ENCODE measurements around the gene BAZ2B.

Gene BAZ2B

GRCh38 chr2:159317392-159318088, 298.8 kb downstream of the BAZ2B start:
- peak; percentile 2 for DNase-seq (ENCODE audit: low read depth)

DNA sequence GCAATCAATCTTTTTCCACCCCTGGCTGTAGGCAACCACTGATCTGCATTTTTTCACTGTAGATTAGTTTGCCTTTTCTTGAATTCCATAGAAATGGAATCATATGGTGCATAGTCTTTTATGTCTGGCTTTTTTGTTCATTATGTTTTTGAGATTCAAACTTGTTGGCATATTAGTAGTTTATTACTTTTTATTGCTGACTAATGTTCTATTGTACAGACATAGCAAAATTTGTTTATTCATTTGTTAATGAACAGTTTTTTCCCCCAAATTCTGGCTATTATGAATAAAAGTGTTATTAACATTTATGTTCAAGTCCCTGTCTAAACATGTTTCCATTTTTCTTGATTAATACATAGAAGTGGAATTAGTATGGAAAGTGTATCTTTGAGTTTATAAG, 308.4 kb downstream of the BAZ2B start:
- DNase-seq (ENCODE audit: low read depth) = no peak

- no peak for DNase-seq (ENCODE audit: low read depth)
These were observed 315.8 kb downstream of the BAZ2B start for GRCh38 chr2:159300586-159300985.

DNA sequence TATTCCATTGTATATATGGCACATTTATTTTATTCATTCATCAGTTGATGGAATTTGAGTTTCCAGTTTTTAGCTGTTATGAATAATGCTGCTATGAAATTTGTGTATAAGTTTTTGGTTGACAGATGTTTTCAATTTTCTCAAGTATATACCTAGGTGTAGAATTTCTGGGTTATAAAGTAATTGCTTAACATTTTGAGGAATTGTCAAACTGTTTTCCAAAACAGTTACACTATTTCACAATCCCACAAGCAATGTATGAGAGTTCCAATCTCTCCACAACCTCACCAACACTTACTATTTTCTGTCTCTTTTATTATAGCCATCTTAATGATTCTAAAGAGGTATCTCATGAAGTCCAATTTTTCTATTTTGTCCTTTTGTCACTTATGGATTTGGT, 317.4 kb downstream of the BAZ2B start:
- DNase-seq (ENCODE audit: low read depth) = no peak

DNA sequence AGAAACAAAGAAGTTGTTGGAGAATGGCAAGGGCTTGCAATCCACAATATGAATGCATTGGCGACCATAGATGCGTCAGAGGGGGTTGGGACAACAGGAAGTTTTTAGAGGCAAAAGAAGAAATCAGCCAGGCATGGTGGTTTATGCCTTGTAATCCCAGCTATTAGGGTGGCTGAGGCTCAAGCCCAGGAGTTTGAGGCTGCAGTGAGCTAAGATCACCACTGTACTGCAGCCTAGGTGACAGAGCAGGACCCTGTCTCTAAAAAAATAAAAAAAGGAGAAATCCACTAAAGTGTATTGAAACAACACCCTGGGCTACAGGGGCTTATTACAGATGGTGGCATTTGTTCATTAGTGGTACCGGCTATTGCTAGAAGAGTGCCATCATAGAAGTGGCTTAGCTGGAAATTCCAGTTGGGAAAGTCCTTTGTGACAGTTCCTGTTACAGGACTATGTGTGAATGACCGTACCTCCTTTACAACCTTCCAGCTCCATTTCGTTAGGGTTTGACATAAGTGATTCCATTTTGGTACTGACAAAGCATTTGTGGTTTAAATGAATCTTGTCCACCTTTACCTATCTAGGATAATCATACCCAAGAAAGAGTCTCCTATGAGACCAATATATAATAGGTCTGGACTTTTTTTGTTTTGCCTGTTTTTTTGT, 319.2 kb downstream of the BAZ2B start:
- DNase-seq (ENCODE audit: low read depth) = no peak

DNA sequence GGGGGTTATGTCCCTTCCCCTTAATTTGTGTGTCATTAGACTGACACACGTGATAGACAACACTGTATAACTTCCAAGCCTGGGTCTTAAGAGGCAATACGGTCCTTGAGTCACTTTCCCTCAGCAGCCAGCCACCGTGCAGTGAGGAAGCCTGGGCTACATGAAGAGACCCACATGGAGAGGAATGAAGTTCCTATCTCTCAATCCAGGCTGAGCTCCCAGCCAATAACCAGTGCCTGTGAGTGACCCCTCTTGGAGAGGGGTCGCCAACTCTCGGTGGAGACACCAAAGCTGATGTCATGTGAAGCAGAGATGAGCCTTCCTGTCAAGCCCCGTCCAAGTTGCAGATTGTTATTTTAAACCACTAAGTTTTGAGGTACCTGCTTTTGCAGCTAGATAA, 324.2 kb downstream of the BAZ2B start:
- no peak for DNase-seq (ENCODE audit: low read depth)

- DNase-seq (ENCODE audit: low read depth) = peak; percentile 86
These were observed 325.9 kb downstream of the BAZ2B start for GRCh38 chr2:159290289-159290907.

- no peak for DNase-seq (ENCODE audit: low read depth)
These were observed 328.6 kb downstream of the BAZ2B start for GRCh38 chr2:159287733-159288132.

DNA sequence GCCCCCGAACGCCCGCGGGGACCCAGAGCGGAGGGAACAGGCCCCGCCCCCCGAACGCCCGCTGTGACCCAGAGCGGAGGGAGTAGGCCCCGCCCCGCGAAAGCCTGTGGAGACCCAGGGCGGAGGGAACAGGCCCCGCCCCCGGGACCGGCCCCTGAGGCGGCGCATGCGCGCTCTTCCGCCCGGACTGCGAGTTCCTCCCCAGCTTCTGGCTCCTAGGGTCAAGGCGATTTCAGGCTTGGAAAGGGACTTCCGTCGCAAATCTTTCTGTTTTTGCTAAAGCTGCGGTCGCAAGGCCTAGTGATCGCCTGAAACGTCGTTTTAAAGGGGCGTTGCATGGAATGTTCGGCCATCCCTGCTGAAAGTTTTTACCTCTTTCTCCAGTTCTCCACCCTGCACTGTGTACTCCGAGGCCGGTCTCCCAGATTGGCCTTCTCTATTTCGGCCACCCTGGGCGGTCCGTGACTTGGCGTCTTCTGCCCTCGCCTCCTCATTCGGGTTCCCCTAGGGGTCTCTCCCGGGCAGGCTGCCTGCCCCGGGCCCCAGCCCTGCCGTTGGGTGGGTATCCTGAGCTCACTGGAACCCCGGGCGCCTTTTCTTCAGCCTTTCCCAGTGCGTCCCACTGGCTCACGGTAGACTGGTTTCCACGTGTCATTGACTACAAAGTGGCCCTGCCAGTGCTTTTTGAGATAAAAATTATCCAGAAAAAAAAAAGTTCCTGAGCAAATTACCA, 329.5 kb downstream of the BAZ2B start:
- peak; percentile 97 for DNase-seq (ENCODE audit: low read depth)

DNA sequence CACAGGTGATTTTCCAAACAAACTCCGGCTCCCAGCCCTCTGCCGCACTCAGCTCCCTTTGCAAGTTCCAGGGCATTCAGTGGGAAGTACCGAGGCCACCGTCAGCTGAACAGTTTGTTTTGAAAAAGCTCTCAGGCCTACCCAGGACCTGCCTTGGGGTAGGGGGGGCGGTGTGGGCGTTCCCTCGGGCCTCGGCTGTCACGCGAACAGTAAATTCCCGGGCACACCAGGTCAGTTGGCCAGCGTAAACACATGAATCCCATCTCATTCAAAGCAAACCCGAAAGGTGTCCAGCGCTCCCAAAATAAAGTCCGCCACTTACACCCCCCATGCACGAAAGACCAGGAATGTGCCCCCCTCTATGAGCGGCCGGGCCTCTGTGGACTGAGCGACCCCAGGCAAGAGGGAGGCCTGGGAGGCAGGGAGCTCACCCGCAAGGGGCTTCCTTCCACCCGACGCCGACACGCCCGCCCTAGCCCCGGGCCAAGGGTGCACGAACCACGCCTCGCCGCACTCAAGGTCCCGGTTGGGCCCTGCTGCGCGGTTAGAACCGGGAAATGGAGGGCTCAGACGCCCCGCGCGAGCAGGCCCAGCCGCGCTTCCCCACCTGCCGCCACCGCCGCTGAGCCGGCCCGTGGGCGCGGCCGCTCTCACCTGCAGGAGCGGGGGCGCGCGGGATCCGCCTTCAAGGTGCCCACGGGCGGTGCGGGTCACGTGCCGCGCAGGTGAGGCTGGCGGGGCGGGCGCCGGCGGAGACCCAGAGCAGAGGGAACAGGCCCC, 330.2 kb downstream of the BAZ2B start, which contains the start of gene WDSUB1:
Gene WDSUB1, minus strand, starts transcription at position 775 of the 780 bp plus-strand sequence. CDS start 3,634 bp downstream, outside the sequence.
- DNase-seq (ENCODE audit: low read depth) = peak; percentile 78

GRCh38 chr2:159285433-159285832, 330.9 kb downstream of the BAZ2B start:
- no peak for DNase-seq (ENCODE audit: low read depth)

DNA sequence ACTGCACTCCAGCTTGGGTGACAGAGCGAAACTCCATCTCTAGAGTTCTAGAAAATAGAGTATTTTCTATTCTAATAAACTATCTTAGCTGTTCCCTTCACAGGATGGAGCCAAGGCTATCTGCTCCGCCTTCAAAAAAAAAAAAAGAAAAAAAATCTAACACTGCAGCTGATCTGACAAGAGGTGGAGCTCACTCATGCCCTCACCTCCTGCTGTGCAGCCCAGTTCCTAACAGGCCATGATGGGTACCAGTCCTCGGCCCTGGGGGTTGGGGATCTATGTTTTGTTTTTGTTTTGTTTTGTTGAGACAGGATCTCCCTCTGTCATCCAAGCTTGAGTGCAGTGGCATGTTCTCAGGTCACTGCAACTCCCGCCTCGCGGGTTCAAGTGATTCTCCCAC, 332.8 kb downstream of the BAZ2B start:
- no peak for DNase-seq (ENCODE audit: low read depth)

- no peak for DNase-seq (ENCODE audit: low read depth)
These were observed 335.3 kb downstream of the BAZ2B start for GRCh38 chr2:159281002-159281401.

GRCh38 chr2:159279700-159280099, 336.6 kb downstream of the BAZ2B start:
- no peak for DNase-seq (ENCODE audit: low read depth)

DNA sequence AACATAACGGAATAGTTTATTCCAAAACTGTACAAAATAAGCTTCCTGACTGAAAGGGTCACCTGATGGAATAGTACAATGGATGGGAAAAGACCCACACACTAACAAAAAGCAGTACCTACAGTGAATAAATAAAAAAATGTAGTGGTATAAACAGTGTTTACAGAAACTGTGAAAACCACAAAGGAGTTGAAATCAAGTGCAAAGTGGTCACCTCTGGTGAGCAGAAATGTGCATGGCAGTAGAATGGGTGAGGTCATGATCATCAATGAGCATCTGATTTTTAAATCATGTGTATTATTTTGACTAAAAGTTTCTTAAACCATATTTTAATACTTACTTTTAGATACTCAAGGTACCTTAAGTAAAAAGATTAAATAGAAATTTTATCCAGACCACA, 341.2 kb downstream of the BAZ2B start:
- no peak for DNase-seq (ENCODE audit: low read depth)

GRCh38 chr2:159272156-159272555, 344.2 kb downstream of the BAZ2B start:
- DNase-seq (ENCODE audit: low read depth) = no peak

DNA sequence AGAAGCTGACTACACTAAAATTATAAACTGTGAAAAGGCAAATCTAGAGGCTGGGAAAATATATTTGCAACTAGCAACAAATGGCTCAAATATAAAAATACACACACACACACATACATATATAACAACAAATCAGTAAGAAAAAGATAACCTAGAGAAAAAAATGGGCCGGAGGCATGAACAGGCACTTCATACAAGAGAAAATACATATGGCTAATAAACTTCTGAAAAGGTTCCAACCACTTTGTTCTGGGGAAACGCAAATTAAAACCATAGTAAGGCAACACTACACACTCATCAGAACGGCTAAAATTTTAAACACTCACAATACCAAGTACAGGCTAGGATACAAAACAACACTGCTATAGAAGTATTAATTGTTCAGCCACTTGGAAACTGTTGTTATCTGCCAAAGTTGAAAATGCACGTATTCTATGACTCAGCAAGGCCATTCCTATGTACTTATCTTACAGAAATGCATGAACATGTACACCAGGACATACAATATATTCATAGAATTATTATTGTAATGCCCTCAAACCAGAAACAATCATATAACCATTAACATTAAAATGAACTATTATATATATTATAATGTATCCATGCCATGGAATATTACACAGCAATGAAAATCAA, 345.5 kb downstream of the BAZ2B start:
- no peak for DNase-seq (ENCODE audit: low read depth)

Measured in ELR (cell line).